Activated CD4-positive, alpha-beta T cell treated with anti-CD3 and anti-CD28 coated beads, Interleukin-2, amount 50 U/mL, for 48 hours (primary cell): ENCODE measurements around the gene RPL10.

ENCODE experiments used
- DNase-seq, 2 experiments: peaks; one replicate each; pipeline ENCODE4 v3.0.0-alpha.2; 2020

RPL10 gene

DNA sequence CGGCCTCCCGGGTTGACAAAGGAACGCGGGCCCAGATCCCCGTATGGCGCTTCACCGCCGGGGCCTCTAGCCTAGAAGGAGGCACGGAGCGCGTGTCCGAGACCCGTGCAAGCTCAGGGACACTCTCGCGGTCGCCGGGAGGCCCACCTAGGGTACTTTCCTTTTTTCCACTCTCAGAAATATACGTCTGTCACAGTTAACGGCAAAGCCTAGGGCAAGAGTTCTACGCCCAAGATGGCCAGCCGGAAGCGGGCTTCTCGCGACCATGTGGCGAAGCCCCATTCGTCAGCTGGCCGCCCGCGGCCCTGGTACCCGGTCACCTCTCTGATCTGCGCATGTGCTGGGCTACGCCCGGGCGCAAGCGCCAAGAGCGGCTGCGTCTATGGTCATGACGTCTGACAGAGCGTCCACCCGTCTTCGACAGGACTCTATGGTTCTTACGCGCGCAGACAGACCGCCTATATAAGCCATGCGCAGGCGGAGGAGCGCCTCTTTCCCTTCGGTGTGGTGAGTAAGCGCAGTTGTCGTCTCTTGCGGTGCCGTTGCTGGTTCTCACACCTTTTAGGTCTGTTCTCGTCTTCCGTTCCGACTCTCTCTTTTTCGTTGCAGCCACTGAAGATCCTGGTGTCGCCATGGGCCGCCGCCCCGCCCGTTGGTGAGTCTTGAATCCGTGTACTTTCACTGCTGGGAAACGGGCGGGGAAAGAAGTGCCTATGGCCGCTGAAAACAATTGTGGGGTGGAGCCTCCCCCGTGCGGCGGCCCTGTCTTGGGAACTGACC lies at the start of gene RPL10:
Gene RPL10, plus strand, starts transcription at position 490 of the 780 bp plus-strand sequence. Its CDS starts 143 bp downstream, at position 633.
- DNase-seq: peak; percentile 84 to 91

DNA sequence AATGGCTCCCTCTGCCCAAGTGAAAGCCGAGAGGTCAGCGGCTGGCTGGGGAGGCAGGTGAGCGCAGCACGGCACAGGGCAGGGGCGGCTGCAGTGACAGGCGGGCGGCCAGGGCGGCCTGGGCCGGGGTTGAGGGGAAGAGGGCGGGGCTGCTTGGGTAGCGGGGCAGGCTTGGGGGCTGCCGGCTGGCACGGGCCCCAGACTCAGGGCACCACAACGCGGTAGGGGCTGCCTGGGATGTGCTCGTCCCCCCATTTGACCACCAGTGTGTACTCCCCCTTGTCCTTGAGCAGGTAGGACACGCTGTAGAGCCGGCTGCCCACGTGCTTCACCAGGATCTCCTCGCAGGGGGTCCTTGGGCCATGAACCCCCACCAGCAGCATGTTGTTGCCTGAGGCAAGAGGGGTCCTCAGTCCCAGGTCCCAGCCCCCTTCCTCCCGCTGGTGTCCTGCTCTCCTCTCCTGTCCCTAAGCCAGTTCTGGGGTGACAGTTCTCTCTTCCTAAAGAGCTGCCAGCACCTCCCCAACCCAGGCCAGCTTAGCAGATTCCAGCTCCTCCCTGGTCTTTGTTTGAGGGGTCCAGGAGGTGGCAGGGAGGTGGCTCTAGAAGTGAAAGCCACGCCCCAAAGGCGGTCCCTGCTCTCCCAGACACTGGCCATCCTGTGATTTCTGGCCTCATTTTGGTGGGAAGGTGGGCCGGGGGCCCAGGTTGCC lies 49.4 kb upstream of the RPL10 start:
- no peak for DNase-seq

DNA sequence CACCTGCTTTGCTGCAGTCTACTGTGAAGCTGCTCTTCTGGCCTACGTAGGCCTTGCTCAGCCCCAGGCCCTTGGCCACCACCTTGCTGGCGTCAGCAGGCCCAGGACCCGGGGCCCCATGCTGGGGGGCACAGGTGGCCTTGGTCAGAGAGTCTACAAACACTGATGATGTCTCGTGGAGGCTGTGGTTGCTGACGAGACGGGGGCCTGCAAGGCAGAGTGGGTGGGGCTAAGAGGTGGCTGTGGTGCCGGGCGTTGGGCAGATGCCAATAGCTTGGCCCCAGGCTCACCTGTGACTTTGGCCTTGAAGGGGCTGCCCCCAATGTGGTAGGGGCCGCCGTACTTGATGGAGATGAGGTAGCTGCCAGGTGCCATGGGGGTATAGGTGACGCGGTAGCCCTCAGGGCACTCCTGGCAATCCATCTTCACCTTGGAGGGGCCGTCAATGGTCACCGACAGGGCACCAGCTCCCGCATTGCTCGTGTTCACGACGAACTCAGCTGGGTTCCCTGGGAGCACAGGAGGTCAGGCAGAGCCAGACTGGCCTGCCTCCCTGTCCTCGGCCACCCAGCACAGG lies 48.7 kb upstream of the RPL10 start:
- no peak for DNase-seq

DNA sequence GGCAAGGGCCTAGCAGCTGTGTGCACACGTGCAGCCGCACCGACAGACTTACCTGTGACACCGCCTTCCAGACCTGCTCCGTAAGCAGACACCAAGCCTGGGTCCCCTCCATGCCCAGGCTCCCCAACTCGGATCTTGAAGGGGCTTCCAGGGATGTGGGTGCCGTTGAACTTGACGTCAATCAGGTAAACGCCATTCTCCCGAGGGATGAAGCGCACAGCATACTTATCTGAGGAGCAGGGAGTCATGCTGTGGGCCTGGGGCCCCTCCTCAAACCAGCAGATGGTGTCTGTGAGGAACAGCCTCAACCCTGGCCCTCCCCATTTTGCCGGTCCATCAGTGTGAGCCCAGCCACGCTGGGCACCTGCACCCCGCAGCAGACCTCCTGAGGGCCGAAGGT lies 48.2 kb upstream of the RPL10 start:
- no peak for DNase-seq

DNA sequence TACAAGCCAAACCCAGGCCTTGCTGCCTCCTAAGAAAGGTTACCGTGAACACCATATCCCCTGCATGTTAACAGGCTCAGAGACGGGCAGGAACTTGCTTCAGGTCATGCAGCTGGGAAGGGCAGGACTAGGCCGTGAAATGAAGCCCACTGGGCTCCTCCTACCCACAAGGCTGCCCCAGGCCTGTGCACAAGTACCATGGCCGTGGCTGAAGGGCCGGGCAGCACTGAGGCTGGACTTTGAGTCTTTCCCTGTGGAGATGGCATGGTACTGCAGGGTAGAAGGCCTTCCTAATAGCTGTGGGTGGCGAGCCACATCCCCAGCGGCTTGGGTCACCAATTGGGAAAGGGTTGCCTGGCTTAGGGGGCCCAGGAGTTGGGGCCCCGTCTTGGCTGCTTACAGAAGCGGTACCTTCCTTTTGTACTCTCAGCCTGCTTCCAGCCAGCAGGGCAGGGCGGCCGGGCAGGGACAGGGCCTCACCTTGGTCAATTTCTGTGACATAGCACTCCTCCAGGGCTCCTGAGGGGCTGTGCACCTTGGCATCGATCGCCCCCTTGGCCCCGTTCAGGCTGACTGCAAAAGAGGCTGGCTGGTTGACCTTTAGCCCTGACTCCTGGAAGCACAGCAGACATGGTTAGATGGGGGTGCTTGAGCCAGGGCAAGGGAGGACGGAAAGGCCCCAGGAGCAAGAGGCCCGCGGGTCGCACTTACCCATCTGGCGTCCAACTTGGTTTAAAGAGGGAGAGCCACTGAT lies 47.6 kb upstream of the RPL10 start:
- no peak for DNase-seq

DNA sequence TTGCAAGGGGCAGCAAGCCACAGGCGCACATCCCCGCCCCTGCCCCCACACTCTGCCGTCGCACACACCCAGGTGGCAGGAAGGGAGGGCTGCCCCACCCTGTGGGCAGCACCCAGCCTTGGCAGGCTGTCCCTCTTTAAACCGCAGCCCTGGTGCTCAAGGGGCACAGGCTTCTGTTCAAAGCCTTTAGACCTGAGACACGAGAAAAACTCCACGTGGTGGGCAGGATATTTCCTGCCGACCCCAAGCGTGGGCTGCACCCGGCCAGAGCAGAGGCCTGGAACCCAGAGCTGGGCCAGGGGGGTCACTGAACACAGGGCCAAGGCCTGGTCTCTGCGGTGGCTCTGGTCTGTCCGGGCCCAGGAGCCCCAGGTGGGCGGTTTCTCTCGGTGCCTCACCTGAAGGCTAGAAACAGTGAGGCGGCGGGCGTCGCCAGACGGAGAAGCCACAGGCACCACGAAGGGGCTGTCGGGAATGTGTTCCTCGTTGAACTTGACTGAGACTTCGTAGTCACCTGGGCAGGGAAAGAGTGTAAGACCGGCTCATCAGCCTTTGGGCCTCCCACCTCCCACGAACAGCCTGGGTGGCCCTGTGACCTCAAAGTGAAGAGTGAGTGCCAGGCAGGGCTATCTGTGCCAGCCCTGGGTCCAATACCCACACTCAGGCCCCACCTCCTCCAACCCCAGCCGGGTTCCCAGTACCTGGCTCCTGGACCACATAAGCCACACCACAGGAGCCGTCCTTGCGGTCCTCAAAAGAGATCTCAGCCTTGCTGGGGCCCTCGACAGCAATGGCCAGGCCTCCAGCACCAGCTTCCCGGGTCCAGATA lies 46.8 kb upstream of the RPL10 start:
- no peak for DNase-seq

DNA sequence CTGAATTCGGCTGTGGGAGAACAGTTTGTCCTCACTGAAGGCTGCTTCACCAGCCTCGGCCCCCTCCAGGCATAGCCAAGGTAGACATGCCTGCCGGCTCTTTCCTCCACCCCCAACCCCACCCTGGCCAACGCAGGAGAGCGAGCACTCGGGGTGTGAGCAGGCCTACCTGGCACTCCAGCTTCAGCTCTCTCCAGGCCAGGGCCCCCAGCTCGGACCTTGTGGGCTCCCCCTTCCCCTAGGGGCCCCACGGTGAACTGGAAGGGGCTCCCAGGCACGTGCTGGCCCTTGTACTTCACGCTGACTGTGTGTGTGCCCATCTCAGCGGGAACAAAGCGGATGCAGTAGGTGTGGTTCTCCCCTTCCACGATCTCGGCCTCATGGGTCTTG lies 46.2 kb upstream of the RPL10 start:
- no peak for DNase-seq

DNA sequence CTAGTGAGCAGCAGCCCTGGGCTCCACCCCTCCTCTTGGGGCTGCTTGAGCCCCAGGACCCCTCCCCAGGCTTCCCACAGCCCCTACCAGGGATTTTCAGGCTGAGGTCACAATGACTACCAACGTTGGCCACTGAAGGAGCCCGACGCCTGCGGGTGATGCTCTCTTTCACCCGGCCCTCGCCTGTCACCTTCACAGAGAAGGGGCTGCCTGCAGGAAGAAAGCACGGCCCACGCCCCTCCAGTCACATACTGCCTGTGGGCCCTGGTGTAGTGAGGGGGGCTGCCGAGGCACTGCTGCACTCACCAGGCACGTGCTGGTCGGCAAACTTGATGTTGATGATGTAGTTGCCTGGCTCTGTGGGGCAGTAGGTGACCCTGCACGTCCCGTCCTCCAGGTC lies 45.7 kb upstream of the RPL10 start:
- no peak for DNase-seq

DNA sequence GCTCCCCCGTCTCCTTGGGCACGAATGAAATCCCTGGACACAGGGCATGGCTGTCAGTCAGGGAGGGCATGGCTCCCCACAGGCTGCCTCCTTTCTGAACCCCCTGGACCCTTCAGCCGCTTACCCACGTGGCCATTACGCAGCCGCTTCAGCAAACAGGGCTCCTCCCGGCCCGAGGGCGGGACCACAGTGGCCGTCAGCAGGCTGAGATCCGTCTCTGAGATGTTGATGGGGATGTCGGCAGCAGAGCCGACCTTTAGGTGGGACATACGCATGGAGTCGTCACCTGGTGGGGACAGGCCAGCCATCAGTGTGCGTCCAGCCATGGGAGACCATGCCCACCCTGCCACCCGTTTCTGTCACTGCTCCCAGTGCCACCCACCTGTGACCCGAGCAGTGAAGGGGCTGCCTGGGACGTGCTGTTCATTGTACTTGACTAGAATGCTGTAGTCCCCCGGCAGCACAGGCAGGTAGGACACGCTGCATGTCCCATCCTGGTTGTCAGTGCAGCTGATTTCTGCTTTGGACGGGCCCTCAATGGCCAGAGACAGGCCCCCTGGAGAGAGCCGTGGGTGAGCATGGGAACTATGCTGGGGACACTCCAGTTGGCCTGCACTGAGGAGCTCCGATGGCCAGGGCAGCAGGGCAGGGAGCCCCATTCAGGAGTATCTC lies 44.9 kb upstream of the RPL10 start:
- DNase-seq: no peak

DNA sequence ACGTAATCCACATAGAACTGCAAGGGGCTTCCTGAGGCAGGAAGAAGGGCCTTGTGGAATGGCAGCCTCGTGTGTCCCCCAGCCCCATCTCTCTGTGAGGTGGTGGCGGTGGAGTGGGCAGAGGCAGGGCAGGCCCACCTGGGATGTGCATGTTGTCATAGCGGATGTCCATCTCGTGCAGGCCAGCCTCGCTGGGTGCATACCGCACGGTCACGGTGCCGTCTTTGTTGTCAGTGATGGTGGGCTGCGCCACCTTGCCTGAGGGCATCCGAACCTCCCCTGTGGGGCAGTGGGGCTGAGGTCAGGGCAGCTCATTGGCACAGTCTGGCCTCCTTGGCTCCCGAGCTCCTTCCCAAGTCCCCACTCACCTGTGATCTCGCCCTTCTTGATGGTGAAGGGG lies 44.2 kb upstream of the RPL10 start:
- DNase-seq: no peak

DNA sequence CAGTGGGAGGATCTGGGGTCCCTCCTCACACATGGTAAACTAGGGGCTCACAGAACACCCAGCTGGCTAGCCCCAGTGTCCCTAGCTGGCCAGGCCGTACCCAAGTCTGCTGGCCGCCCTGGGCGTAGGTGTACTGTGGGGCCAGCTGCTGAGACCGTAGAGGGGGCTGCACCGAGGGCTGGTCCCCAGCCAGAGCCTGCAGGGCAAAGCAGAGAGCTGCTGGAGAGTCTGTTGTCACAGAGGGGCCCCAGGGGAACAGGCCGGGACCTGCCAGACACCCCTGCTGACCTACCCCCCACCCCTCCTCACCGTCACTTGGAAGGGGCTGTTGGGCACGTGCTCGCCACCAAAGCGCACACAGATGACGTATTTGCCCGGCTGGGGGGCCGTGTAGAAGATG lies 43.7 kb upstream of the RPL10 start:
- no peak for DNase-seq

DNA sequence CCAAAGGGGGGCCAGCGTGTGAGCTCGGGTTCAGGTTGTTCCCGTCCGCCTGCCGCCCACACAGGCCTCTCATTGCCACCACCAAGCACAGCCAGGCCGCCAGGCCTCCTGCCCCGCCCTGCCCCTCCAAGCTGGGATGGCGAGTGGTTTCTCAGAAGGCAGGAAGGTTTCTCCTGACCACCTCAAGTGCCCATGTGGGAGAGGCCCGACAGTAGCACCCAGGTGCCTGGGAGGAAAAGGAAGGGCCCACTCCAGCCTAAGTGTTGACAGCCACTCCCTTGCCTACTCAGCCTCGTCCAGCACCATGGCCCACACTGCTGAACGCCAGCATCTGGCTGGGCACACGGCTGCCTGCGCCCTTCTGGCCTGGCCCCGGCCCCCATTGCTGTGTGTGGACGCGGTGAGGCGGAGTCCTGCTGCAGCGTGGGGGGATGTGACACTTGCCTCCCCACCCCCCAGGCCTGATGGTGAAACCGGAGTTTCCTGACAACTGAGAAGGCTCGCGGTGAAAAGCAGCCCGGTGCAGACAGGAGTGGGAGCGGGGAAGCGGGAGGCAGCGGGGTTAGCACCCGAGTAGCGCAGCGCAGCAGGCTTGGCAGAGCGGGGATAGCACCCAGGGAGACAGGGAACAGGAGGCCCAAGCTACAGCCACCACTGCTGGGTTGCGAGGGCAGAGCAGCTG lies 42.9 kb upstream of the RPL10 start:
- DNase-seq: no peak

DNA sequence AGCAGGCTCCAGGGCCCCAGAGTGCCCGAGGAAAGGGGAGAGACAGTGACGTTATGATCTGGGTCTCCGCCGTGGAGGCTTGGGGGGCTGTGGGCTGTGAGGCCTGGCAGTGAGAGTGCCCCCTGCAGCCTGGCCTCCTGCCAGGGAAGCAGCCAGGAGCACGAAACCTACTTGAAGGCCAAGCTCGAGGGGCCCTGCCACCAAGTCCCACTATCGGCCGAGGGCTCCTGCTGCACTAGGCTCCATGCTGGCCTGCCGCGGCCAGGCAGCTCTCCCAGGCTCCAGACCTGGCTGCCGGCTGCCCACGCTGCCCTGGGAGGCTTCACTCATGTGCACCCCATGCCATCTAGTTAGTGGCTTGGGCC lies 42.4 kb upstream of the RPL10 start:
- no peak for DNase-seq

DNA sequence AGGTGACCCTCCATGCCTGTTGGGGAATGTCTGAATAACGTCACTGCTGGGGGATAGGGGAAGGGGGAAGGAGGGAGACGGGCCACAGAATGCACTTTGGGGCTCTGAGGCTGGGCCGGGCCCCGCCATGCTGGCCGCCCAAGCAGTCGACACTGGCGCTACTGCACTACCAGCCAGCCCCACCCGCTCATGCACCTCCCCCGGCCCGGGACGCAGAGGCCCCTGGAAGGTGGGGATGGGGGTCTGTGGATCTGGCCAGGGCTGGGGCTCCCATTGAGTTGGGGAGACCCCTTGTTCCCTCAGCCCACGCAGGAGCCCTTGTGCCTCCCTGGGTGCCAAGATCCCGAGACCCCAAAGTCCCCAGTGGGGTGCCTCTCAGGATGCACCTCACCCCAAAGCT lies 41.6 kb upstream of the RPL10 start:
- DNase-seq: no peak

DNA sequence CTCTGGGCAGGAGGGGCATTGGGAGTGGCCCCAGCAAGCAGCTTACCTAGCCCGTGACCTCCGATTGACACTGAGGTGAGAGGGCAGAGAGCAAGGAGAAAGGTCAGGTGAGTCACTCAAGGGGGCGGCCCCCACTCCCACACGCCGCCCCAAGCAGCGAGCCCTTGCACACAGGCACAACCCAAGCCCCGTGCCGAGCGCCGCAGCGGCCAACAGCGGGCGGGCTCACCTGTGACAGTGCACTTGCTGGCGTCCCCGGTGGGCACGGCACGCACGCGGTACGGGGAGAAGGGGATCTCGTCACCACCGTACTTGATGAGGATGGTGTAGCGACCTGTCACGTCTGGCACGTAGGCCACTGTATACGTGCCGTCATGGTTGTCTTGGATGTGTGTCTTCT lies 41.0 kb upstream of the RPL10 start:
- DNase-seq: no peak

DNA sequence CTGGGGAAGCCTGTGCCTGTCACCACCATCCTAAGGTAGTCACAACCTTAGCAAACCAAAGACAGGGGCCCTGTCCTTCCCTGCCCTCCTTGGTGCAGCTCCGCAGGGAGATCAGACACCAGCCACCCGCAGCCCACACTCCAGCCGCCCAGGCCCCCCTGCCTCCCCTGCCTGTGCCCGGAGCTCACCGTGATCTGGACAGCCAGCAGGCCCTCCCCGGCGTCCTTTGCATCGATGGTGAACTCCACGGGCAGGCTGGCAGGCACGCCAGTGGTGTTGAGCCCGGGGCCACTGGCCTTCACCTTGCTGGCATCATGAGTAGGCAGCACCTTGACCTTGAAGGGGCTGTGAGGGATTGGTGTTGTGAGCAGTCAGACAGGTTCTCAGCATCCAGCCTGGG lies 40.2 kb upstream of the RPL10 start:
- no peak for DNase-seq

DNA sequence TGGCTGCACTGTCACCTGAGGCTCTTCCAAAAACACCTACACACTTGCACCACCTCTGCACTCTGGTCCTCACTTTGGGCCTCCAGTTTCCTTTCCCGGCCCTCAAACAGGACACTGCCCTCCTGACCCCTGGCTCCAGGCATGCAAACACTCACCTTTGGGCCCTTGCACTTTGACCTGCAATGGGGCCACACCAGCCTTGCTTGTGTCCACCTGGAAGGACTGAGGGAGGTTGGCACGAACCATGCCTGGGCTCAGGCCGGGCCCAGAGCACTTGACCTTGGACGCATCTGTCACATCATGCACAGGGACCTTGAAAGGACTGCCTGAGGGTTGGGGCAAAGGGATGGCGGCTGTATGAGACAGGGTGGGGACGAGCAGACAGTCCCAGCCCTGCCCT lies 39.3 kb upstream of the RPL10 start:
- no peak for DNase-seq

DNA sequence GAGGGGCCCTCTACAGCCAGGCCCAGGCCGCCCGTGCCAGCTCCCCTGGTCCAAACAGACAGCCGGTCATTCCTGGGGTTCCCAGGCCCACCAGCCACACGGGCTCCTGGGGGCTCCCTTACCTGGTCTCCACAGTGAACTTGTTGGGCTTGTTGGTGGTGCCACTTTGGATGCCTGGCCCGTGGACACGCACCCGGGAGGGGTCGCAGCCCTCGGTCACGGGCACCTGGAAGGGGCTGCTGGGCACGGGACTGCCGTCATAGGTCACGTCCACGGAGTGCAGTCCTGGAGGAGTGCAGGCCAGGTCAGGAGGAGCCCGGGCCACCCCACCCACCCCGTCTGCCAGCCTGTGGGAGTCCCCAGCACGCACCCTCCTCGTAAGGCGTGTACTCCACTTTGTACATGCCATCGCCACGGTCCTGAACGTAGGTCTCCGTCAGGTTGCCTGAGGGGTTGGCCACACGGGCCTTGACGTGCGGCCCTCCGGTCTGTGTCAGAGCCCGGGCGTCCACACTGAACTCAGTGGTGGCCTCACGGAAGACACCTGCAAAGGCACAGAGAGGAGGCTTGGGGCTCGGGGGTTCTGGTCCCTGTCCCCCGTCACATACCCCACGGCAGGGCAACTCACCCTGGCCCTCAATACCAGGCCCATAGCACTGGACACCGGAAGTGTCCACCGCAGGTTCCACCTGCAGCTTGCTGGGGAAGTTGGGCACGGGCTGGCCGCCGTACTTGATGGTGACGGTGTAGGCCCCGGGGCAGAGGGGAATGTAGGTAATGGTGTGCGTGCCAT lies 38.6 kb upstream of the RPL10 start:
- no peak for DNase-seq

DNA sequence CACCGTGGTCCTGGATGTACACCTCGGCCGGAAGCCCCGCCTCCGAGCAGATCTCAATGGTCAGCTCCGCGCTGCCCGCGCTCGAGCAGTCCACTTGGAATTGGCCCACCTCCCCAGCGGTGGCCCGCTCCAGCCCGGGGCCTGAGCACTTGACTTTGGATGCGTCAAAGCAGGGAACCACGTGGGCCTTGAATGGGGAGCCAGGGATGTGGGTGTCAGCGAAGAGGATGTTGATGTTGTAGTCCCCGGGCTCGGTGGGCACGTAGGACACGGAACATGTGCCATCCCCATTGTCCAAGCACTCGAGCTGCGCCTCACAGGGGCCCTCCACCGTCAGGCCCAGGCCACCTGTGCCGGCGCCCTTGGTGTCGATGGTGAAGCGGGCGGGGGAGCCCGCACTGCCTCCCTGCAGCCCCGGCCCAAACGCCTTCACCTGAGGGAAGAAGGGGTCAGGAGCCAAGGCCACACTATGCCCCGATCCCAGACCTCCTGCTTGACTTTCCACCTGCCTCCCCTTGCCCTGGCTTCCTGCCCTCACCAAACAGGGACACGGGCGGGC lies 37.9 kb upstream of the RPL10 start:
- no peak for DNase-seq

DNA sequence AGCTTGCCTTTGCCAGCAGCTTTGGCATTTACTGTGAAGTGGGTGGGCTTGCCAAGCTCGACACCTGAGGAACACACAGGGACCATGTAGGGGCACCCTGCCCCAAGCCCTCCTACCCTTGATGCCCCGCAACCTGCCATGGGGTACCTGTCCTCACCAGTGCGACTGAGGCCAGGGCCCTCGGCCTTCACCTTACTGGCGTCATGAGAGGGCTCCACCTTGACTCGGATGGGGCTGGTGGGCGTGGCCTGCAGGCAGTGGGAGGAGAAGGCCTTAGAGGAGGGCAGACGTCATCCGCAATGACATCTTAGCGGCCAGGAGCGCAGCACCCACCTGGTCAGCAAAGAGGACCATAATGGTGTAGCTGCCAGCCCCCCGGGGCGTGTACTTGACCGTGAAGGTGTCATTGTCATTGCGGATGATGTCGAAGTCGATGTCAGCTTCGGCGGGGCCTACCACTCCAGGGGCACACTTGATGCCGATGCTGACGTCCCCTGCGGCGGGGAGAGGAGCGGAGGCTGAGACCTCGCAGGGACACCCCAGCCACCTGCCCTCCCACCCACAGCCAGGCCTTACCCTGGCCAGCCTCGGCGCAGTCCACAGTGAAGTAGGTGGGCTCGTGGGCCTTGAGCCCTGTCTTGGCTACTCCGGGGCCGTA lies 36.0 kb upstream of the RPL10 start:
- no peak for DNase-seq
